BE2C (cell line): ENCODE measurements around the gene ZNF211. TPM values are rescaled to one million over a fixed set of nuclear protein-coding genes. Genes with fewer than 3 reads are reported as not detected.

Source experiments
- DNase-seq: peaks from one replicate; pipeline ENCODE4 v3.0.0-alpha.2; 2020
- H3K27me3 ChIP-seq: fragments of 250-450 bp; sonication (Bioruptor Pico); 2 replicates; pipeline ENCODE4 v1.5.1; 2020; ENCODE audit warnings: mild to moderate bottlenecking
- H3K36me3 ChIP-seq: fragments of 250-450 bp; sonication (Bioruptor Pico); 2 replicates; pipeline ENCODE4 v1.5.1; 2020; ENCODE audit warnings: mild to moderate bottlenecking
- H3K4me1 ChIP-seq: fragments of 250-450 bp; sonication (Bioruptor Pico); 2 replicates; pipeline ENCODE4 v1.5.1; 2020
- H3K4me3 ChIP-seq: 2 replicates; pipeline ENCODE4 v1.5.1; 2011; ENCODE audit warnings: low read depth, low read length
- H3K9me3 ChIP-seq: fragments of 250-450 bp; sonication (Bioruptor Pico); 2 replicates; pipeline ENCODE4 v1.5.1; 2020
- CTCF ChIP-seq: IDR thresholded peaks from 2 replicates; pipeline ENCODE4 v1.5.1; 2012; ENCODE audit warnings: mild to moderate bottlenecking, low read depth, low read length
- polyA plus RNA-seq: library from polyadenylated mRNA; unstranded; fragments of >200 nt; gene quantifications from one replicate; pipeline ENCODE4 v1.2.1, GENCODE V29; 2012; ENCODE audit warnings: low read depth, missing spikeins; ENCODE audit not compliant: insufficient read length, insufficient read depth

The ZNF211 gene
- 13.3 TPM for polyA plus RNA-seq

GRCh38 chr19:57632987-57633831, at the start of gene ZNF211:
ZNF211 (plus strand) TSS chr19:57633168; CDS start chr19:57633347, 179 bp downstream.
- TF ChIP-seq CTCF, result no peak
- no peaks in the 10 kb centered on the region for H3K9me3 ChIP-seq
- H3K36me3 ChIP-seq, result peaks cover 12% of the 10 kb centered on the region; the same call in 1 of the 2 replicates
- H3K4me3 ChIP-seq, result peak within 1 kb of the TSS; percentile 91
- peak; percentile 92 for DNase-seq
- no peaks in the 10 kb centered on the region for H3K4me1 ChIP-seq
- H3K27me3 ChIP-seq, result no peaks in the 10 kb centered on the region

- peaks cover 5% of the 10 kb centered on the region; the same call in 1 of the 2 replicates for H3K9me3 ChIP-seq
- TF ChIP-seq CTCF, result peak; percentile 37
- peaks cover 16% of the 10 kb centered on the region for H3K36me3 ChIP-seq
- H3K27me3 ChIP-seq, result no peaks in the 10 kb centered on the region
- H3K4me3 ChIP-seq, result peak within 1 kb of the TSS; percentile 89
- H3K4me1 ChIP-seq, result no peaks in the 10 kb centered on the region
- DNase-seq, result peak; percentile 93
These were observed 49.2 kb upstream of the ZNF211 start, which contains the start of gene ZIK1 for GRCh38 chr19:57583521-57584416. ZIK1 (plus strand) TSS chr19:57584145; CDS start chr19:57584357, 212 bp downstream.

GRCh38 chr19:57587529-57587928, 45.4 kb upstream of the ZNF211 start:
- no peaks in the 10 kb centered on the region for H3K4me1 ChIP-seq
- H3K27me3 ChIP-seq, result no peaks in the 10 kb centered on the region
- peaks cover 5% of the 10 kb centered on the region; the same call in 1 of the 2 replicates for H3K9me3 ChIP-seq
- no peak for TF ChIP-seq CTCF
- H3K36me3 ChIP-seq, result peaks cover 43% of the 10 kb centered on the region
- H3K4me3 ChIP-seq, result no peak overlapping the region
- DNase-seq, result no peak

- no peak for TF ChIP-seq CTCF
- Histone ChIP-seq H3K4me3 (peak overlapping the region; percentile 89), H3K27me3 (no peaks in the 10 kb centered on the region), H3K9me3 (no peaks in the 10 kb centered on the region; the same call in 1 of the 2 replicates), H3K4me1 (no peaks in the 10 kb centered on the region; the same call in 1 of the 2 replicates), H3K36me3 (peaks cover 2% of the 10 kb centered on the region)
- no peak for DNase-seq
These were observed 33.6 kb upstream of the ZNF211 start for GRCh38 chr19:57599377-57599760.

- DNase-seq, result peak; percentile 94
- Histone ChIP-seq H3K4me1 (no peaks in the 10 kb centered on the region; the same call in 1 of the 2 replicates), H3K27me3 (no peaks in the 10 kb centered on the region), H3K9me3 (no peaks in the 10 kb centered on the region; the same call in 1 of the 2 replicates), H3K36me3 (peaks cover 7% of the 10 kb centered on the region), H3K4me3 (peak within 1 kb of the TSS; percentile 89)
- TF ChIP-seq CTCF, result no peak
These were observed 33.1 kb upstream of the ZNF211 start, which contains the start of gene ZNF530 for GRCh38 chr19:57599761-57600383. ZNF530 (plus strand) TSS chr19:57599885; CDS start chr19:57604346, 4,461 bp downstream.
